Hematopoietic multipotent progenitor cell treated with erythropoietin and hydrocortisone succinate and interleukin-3 and kit ligand, for 6 days (in vitro differentiated cells): Measurements from ENCODE around the gene CPD.
"Not testable (repeated sequence)": the region's sequence is repeated elsewhere in the genome, so short reads cannot be mapped to it uniquely, and the experiment has no call there.

Experiments used
- DNase-seq: peaks from one replicate; pipeline ENCODE4 v3.0.0-alpha.2; 2015

Gene CPD

DNA sequence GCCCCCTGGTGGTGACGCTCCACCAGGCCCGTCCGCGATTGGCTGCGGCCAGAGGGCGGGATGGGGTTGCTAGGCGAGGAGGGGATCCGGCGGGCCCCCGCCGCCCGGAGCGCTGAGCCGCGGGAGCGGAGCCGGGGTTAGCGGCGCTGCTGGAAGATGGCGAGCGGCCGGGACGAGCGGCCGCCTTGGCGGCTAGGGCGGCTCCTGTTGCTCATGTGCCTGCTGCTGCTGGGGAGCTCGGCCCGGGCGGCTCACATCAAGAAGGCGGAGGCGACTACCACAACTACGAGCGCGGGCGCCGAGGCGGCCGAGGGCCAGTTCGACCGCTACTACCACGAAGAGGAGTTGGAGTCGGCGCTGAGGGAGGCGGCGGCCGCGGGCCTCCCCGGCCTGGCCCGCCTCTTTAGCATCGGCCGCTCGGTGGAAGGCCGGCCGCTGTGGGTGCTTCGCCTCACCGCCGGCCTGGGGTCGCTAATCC, at the start of gene CPD:
CPD (plus strand) TSS at position 103 of the 478 bp plus-strand sequence; CDS start at position 157, 54 bp downstream.
- peak; percentile 97 for DNase-seq

DNA sequence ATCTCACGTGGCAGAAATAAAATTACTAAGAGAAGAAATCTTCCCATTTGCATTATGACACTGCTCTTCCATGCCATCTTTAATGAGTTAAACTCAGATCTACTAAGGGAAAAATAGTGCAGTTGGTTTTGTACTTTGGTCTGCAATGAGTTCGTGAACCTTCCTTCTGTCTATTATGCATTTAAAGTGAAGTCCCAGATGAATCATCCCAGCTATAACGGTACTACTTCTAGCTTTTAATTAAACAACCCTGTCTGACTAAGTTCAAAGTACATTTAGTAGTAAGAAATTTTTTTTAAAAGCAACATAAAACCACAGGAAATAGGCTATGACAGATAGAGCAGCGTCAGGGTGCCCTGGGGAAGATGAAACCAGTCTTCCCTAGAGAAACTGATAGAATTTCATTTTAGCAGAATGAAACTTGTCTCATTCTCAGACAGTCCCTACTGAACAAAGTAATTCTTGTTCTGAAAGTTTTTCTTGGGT, 46.6 kb upstream of the CPD start:
- DNase-seq: peak; percentile 22

DNA sequence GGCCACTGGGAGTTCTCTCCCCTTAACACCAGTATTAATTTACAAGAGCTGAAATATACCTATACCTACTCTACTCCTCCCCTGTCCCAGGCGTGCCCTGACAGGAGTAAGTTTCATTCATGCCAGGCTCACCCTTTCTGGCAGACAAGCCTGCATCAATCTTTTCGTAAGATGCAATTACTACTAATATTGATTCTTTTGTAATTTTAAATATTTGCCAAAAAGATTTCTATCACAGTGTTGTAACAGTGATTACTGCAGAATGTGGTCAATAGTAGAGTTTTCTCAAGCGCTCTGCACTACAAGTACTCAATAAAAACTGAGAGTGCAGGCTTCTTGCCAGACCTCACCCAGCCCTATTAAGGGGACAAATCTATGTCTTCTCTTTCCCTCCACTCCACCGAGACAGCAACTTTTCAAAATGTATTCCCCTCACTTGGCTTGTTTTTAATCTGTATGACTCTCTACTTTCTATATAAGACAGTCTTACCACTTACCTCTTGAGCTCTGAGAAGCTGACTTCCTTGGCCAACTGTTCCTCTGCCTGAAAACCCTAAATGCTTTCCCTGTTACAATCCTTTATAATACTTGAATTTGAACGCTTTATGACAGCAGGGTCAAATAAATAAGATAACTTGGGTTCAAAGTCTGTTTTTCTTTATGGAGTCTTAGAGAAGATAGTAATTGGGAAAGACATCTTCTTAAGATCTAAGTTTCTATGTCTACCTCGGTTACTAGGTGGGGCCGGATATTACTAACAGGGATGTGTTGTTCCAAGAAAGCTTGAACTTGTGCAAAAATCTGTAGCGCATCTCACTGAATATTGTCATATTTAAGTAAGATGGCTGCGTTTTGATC, 45.0 kb upstream of the CPD start, which contains the start of gene TMIGD1:
TMIGD1 (minus strand) TSS at position 555 of the 858 bp plus-strand sequence. CDS start 1,924 bp downstream, outside the sequence.
- DNase-seq: no peak

DNA sequence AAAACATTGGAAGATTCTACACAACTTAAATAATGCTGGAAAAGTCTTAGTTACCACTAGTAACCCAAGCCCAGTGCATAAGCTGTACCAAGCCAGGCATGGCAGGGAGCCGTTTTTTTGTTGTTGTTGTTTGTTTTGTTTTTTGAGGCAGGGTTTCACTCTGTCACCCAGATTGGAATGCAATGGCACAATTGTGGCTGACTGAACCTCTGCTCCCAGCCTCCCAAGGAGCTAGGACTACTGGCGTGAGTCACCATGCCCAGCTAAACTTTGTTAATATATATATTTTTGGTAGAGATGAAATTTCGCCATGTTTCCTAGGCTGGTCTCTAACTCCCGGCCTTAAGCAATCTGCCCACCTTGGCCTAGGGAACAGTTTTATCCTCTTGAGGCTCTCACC, 44.3 kb upstream of the CPD start:
- DNase-seq: no peak

DNA sequence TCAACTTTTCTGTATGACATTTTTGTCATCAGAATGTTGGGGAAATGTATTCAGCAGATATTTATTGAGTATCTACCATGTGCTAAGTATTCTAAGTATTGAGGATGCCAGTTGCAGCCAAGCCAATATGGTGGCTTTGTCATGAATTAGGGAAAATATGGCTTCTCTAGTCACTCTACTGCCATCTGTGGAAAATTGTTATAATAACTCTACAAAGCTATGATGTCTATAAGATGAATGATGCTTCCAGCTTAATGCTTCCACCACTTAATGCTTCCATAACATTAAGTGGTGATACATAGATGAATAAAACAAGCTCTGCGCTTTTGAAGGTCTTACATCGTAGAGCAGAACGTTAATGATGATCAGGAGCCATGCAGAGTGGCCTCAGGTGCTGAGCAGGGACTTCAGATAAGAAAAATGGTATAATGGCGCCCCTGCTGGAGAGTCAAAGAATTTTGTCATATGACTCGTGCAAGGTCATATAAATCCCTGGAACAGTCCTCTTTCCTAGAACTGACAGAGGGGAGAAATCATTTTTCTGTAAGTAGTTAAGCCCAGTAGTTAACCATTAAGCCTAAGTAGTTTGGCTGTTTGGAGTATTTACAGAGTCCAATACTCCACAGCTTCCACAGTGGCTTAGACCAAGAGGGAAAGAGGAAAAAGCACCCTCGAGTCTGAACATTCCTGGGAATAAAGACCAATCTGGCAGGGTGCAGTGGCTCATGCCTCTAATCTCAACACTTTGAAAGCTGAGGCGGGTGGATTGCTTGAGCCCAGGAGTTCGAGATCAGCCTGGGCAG, 42.2 kb upstream of the CPD start:
- peak; percentile 85 for DNase-seq

DNA sequence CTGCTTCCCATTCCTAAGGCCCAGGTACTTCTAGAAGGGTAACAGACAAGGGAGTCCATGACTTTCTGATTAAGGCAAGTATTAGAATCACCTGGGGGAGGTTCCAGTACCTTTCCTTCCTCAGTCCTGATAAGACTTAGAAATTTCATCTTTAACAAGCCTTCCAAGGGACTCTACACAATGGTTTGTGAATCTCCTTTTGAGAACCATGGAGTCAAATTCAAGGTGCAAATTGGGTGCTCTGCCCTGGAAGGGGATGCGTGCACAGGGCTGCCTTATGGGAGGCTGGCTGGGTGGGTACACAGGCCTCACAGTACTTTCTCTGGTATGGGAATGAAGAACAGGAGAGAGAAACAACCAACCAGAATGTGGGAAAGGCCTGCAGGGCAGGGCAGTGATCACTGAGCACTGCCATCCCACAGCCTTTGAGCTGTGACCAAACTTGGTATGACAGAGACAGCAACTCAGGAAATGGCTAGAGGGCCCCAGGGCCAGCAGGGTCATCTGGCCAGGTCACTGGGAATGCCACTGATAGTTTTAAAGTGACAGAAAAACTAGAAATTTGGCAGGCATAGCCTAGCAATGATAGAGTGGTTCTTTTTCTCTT, 41.2 kb upstream of the CPD start:
- DNase-seq: no peak

DNA sequence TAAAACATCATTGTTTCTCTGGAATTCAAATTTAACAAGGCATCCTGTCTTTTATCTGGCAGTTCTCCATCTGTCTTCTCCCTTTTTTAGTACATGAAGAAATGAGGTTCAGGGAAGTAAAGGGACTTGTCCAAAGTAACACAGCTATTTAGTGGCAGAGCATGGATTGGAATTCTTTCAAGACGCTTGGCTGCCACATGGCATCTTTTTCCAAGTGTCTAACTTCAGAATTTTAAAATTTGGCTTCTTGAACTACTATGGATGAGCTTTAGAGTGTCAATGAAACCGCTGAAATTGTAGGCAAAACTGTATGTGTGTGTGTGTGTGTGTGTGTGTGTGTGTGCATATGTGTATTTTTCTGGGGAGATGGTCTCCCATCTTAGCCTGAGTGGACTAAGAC, 39.6 kb upstream of the CPD start:
- no peak for DNase-seq

DNA sequence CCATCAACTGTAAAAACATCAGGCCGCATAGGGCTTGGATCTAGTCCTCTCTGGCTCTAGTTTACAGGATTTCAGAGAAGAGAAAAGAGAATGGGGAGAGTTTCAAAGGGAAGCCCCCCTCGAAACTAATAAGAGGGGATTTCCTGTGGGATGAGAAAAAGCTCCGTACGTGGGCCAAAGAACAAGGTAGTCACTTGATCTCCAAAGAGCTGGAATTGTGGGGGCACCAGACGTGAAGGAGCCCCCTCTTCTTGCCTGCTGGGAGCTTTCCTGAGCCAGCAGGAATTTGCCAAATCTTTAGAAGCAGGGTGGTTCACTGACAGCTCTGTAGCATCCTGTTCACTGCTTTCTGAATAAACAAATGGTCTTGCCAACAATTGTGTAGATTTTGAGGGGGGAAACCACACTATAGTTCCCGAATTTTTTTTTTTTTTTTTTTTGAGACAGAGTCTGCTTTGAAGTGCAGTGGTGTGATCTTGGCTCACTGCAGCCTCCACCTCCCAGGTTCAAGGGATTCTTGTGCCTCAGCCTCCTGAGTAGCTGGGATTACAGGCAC, 37.8 kb upstream of the CPD start:
- DNase-seq: no peak

DNA sequence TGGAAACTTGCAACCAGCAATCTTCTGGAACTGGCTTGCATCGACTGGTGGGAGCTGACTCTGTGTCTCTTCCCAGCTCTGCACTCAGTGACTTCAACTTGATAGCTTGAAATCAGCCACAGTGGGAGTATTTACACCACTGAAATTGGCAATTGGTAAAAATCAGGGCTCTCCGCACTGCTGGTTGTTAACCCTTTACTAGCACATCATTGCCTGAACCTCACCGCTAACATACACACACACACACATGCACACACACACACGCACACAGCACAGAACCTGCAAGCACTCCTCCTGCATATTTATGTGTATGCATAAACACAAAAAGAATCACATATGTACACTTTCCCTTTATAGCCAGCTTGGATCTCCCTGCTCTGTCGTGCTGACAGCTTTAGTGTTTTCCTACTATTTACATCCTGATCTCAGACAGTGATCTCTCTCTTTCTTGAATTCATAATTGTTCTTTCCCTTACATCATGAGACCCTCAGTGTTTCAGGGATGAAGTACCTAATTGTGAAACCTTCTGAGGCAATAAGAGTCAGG, 37.0 kb upstream of the CPD start:
- DNase-seq: no peak

DNA sequence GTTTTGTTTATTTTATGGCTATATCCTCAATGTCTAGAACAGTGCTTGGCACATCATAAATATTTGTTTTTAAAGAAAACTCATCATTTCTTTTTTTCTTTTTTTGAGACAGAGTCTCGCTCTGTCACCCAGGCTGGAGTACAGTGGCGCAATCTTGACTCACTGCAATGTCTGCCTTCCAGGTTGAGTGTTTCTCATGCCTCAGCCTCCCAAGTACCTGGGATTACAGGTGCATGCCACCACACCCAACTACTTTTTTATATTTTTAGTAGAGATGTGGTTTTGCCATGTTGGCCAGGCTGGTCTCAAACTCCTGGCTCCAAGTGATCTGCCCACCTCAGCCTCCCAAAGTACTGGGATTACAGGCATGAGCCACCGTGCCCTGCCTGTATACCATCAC, 35.5 kb upstream of the CPD start:
- DNase-seq: not testable (repeated sequence)

DNA sequence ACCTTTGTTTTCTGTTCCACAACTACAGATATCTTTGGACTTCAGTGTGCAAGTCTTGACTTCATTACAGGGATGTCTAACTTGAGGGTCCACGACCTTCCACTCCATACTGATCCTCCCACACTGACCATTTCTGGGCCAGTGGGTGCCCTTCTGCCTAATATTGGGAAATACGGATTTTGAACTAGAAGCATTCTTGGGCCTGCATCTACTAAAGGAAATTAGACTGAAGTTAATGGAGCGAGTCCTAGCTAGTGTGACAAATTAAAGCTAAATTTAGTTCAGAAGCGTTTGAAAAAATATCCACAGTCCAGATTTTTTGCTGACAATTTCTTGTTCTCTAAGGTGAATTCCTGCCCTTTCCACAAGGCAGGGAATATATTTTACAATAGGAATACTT, 34.9 kb upstream of the CPD start:
- DNase-seq: no peak

DNA sequence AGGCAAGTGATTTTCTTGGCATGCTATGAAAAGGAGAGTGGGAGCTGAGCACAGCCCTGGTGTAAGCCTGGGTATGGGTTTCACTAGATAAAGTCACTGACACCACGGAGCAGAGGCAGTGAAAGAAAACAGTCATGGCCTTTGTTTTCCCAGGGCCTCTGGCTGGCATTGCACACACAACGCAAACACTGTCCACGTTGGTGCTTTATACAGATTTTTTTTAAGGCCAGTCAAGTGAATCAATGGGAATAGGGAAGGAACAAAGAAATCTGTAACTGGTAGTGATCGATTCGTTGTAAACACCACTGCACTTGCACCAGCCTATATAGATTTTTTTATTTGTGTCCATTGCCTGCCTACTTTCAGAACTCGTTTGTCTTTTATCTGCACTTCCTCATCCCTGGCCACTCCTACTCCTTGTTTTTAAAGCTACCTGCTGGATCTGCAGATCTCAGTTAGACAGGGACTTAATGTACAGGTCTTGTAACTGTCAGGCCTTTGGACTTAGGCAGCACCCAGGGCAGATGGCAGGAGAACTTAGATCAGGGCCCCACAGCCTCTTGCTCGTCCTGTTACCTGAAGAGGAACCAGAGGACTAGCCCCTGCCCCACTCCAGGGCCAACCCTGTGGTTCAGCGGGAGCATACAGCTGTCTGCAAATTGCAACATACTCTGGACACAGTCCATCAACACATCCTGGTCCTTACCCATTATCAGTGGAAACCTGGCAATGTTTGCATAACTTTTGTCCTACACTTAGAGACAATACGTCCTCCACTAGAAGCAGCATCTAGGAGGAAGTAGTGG, 34.2 kb upstream of the CPD start:
- DNase-seq: peak; percentile 63

DNA sequence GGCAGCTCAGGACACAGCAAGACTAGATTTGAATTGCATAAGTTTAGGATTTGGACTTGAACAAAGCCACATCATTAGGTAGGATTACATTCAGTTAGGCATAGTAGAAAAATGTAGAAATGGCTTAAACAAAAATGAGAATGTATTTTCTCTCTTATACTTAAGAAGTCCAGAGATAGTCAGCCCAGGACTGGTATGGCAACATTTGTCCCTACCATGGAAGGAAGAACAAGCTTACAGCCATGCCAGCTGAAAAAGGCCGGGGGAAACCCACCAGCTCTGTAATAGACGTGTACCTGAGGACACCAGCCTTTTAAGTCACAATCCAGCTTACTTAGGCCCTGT, 33.7 kb upstream of the CPD start:
- no peak for DNase-seq

DNA sequence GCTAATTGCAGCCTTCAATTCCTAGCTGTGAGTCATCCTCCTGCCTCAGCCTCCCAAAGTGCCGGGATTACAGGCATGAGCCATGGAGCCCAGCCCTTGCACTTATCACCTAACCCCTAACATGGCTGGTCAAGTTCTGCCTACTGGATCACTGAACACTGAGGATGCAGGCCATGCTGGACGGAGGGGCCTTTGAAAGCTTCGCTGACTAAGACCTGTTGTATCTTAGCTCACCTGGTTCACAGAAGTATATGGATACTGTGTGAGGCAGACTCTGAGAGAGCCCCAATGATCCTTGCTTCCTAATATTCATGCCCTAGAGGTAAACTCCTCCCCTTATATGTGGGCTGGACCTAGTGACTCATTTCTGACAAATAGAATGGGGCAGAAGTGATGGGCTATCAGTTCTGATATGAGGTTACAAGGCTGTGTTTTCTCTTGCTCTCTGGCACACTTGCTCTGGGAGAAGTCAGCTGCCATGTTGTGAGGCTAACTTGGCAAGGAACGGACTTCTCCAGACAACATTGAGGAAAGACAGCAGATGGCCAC, 33.1 kb upstream of the CPD start:
- peak; percentile 41 for DNase-seq

DNA sequence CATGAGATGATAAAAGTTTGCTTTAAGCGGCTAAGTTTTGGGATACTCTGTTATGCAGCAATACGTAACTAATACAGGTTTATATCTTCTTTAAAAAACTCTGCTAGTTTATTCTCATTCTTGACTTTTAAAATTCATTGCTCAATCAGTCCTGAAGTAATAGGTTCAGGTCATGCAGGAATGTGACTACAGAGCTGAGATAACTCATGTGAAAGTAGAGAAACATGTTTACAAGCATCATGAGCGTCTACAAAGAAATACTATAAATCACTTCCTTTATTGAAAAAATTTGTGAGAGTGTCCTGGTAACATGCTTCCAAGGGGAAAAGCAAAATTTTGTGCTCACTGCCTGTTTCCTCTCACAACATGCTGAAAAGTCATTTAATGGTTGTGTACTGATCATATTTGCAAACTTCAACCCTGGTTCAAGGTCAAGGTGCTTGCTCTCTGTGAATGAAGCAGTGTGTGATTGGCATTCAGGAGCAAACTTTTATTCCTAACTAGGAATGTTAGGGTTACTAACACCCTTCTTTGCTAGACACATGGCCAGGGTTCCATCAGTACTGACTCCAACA, 32.4 kb upstream of the CPD start:
- DNase-seq: no peak

DNA sequence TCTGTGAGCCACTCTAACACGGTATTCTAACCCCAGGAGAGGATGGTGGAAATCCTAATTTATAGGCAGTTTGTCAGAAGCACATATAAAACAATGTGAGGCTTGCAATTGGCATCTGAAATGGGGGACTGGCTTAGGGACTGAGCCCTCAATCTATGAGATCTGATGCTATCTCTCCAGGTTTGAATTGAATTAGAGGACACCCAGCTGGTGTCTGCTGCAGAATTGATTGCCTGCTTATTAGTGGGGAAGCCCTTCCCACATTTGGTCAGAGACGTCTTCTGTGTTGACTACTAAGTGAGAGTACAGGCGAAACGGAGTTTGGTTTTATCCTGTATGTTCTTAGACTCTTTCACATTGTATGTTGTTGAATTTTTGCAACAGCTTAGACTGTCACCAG, 31.2 kb upstream of the CPD start:
- DNase-seq: no peak

DNA sequence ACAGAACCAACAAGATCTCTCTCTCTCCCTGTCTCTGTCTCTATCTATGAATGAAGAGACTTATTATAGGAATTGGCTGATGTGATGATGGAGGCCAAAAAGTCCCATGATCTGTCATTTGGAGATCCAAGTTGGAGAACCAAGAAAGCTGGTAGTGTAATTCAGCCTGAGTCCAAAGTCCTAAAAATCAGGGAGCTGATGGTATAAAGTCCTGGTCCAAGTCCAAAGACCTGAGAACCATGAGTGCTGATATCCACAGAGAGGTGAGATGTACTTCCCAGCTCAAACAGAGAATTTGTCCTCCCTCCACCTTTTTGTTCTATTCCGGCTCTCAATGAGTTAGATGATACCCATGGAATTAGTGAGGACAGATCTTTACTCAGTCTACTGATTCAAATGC, 29.5 kb upstream of the CPD start:
- no peak for DNase-seq

DNA sequence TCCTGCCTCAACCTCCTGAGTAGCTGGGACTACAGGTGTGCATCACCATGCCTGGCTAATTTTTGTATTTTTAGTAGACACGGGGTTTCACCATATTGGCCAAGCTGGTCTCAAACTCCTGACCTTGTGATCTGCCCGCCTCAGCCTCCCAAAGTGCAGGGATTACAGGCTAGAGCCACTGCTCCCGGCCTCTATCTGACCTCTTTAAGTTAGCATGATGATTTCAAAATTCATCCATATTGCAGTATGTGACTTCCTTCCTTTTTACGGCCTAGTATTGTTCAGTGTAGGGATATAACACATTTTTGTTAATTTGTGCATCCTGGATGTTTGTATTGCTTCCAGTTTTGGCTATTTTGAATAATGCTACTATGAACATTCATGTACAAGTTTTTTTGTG, 27.5 kb upstream of the CPD start:
- DNase-seq: peak; percentile 14

DNA sequence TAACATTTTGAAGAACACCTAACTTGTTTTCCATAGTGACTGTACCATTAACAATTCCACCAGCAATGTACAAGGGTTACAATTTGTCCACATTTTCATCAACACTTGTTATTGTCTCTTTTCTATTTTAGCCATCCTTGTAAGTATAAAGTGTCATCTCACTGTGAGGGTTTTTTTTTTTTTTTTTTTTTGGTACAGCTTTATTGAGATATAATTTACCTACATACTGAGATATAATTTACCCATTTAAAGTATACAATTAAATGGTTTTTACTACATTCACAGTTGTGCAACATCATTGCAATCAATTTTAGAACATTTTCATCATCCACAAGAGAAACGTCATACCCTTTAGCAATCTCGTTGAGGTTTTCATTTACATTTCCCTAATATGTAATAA, 27.0 kb upstream of the CPD start:
- peak; percentile 27 for DNase-seq

DNA sequence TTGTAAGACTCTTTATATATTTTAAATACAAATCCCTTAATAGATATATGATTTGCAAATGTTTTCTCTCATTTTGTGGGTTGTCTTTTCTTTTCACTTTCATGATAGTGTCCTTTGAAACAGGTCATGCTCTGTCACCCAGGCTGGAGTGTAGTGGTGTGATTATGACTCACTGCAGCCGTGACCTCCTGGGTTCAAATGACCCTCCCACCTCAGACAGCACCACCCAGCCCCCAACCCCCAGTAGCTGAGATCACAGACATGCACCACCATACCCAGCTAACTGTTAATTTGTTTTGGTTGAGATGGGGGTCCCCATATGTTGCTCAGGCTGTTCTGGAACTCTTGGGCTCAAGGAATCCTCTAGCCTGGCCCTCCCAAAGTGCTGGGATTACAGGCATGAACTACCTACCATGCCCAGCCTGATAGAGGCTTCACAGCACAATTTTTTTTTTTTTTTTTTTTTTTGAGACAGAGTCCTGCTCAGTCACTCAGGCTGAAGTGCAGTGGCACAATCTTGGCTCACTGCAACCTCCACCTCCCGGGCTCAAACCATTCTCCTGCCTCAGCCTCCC, 26.4 kb upstream of the CPD start:
- no peak for DNase-seq

DNA sequence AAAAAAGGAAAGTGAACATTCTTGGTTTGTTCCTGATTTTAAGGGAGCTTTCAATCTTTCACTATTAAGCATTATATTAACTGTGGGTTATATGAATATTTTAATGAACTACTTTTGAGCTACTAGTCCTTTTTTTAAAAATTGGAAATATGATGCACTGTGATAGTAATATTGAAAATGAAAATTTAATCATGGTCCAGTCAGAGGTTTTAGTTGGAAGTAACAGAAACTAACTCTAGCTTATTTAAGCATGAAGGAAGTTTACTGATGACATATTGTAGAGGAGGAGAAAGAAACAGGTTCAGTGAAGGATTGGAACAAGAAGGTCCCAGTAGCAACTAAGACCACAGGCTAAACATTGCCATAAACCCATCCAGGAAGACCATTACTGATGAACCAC, 24.0 kb upstream of the CPD start:
- no peak for DNase-seq
